ENCODE data around the gene FAM90A1.
"Not testable (repeated sequence)": the region's sequence is repeated elsewhere in the genome, so short reads cannot be mapped to it uniquely, and the experiment has no call there.

GRCh38 chr12:8233935-8234495 is 6.6 kb upstream of the FAM90A1 start:
- not testable (repeated sequence) for TF ChIP-seq CTCF (IDR thresholded peaks at IDR 0.05 in 8 of 11, conservative IDR thresholded peaks at IDR 0.05 in 3 of 11); POLR2A (IDR thresholded peaks at IDR 0.05); POLR2AphosphoS5 (IDR thresholded peaks at IDR 0.05)

All from spleen (tissue), 7 donors.